ENCODE results near the gene C11orf24.
"Not testable (repeated sequence)": the region's sequence is repeated elsewhere in the genome, so short reads cannot be mapped to it uniquely, and the experiment has no call there.

The C11orf24 gene

GRCh38 chr11:68271781-68272608 lies at the start of gene C11orf24:
TSS of gene C11orf24 (minus strand) at chr11:68271973. CDS start at chr11:68263767, 8,206 bp downstream.
- peak; percentile 93 for DNase-seq (ENCODE audit: low spot score)

GRCh38 chr11:68317147-68317785 lies 45.5 kb upstream of the C11orf24 start:
- DNase-seq (ENCODE audit: low spot score) = no peak

DNA sequence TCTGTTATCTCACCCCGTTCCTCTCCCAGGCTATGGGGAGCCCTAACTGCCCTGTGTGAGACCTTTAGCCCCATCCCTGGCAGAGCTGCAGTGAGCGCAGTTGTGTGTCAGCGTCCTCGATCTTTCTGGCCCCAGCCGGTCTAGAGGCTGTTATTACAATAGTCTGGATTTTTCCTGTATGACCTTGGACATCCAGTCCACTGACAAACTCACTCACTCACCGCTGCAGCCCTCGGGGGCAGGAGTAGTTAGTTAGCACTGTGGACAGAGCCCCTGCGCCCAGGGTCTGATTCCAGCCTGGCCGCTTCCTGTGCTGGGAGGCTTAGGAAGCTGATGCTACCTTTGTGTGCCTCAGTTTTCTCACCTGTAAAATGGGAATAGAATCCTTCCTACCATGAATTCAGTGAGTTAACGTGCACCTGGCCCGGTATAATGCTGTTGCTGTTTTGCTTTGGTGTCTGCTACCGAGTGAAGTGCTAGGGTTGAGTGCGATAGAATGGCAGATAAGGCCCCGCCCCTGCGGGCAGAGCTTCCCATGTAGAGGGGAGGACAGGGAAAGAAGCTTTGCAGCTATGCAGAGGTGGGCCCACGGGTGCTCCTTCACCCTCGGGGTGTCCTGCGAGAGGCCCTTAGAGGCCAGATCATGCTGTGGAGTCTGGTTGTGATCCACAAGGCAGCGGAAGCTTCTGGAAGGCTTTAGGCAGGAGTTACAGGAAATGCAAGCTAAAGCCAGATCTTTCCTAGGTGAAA lies 43.6 kb upstream of the C11orf24 start:
- DNase-seq (ENCODE audit: low spot score) = no peak

- DNase-seq (ENCODE audit: low spot score) = no peak
These were observed 42.7 kb upstream of the C11orf24 start for GRCh38 chr11:68314203-68315170.

GRCh38 chr11:68313574-68314202 lies 41.9 kb upstream of the C11orf24 start:
- DNase-seq (ENCODE audit: low spot score) = no peak

DNA sequence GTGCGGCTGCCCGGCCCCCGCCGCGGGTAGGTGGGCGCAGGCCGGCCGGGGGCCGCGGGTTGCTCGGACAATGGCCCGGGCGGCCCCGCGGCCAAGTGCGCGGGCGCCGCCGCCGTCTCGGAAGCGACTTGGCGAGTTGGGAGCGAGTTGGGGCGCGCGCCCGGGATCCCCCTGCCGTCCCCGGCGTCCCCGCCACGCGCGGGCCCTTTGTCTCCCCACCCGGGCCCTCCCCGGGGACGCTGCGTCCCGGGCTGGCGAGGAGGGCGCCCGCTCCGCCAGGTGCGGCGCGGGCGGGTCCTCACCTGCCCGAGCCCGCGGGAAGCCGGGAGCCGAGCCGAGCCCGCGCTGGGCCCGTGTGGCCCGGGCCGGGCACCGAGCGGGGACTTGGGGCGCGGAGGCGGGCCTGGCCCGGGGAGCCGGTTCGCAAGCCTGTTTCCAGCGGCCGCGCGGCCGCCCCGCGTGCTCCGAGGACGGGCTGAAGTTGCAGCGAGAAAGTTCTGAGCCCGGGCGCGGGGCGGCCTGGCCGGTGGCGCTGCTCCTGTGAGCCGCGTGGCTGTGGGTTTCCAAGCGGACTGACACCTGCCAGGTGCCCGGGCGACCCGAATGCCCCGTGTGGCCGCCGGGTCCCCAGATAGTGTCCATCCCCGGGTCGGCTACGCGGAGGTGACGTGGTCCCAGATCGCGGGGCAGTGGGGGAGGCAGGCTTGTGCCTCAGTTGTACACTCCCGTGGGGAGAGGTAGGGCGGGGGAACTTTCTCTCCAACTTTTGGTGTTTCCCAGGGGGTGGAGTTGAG lies 41.2 kb upstream of the C11orf24 start:
- DNase-seq (ENCODE audit: low spot score) = no peak

DNA sequence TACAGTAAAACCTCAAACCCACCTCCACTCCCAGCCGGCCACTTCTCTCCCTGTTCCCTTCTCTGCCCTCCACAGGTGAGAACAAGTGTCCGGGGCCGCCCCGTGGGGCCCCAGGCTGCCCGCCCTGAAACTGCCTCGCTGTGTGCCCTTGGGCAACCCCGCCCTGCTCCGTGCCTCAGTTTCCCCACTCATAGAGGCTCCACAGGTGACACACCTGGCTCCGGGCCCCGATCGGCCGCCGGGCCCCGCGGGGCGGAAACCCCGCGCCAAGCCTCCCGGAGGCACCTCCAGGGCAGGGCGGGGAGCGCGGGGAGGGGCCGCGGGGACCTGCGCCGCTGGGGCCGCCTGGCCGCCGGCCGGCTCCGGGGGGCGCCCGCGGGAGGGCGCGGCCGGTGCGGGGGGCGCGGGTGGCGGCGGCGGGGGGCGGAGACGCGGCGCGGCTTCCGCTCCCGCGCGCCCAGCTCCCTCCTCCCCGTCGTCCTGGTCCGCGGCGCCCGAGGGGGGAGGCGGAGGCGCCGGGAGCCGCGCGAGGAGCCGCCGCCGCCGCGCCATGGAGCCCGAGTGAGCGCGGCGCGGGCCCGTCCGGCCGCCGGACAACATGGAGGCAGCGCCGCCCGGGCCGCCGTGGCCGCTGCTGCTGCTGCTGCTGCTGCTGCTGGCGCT lies 40.5 kb upstream of the C11orf24 start, which contains the start of gene LRP5:
TSS of gene LRP5 (plus strand) at position 475 of the 663 bp plus-strand sequence. CDS start at position 599, 124 bp downstream.
- no peak for DNase-seq (ENCODE audit: low spot score)

GRCh38 chr11:68311160-68312116 lies 39.7 kb upstream of the C11orf24 start:
- DNase-seq (ENCODE audit: low spot score) = no peak

- DNase-seq (ENCODE audit: low spot score) = no peak
These were observed 37.9 kb upstream of the C11orf24 start for GRCh38 chr11:68309621-68310185.

DNA sequence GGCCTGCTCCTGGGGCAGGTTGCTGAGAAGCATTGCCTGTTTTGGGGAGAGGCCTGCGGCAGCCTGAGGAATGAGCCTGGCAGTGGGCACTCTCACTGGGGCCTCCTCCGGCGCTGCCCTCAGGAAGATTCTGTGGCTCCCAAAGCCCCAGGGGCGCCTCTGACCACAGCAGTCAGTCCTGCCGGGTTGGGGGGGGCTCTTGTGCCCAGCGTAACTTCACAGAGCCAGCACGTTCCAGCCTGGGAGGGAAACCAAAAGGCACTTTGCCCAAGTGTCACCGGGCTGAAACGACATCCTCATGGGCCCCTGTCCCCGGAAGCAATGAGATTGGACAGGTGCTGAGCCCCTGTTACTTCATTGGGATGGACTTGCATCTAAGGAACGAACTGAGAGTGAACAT lies 36.3 kb upstream of the C11orf24 start:
- DNase-seq (ENCODE audit: low spot score) = no peak

- DNase-seq (ENCODE audit: low spot score) = no peak
These were observed 34.9 kb upstream of the C11orf24 start for GRCh38 chr11:68306636-68307035.

- no peak for DNase-seq (ENCODE audit: low spot score)
These were observed 32.4 kb upstream of the C11orf24 start for GRCh38 chr11:68303982-68304780.

- DNase-seq (ENCODE audit: low spot score) = no peak
These were observed 31.3 kb upstream of the C11orf24 start for GRCh38 chr11:68303083-68303482.

GRCh38 chr11:68302670-68303069 lies 30.9 kb upstream of the C11orf24 start:
- no peak for DNase-seq (ENCODE audit: low spot score)

DNA sequence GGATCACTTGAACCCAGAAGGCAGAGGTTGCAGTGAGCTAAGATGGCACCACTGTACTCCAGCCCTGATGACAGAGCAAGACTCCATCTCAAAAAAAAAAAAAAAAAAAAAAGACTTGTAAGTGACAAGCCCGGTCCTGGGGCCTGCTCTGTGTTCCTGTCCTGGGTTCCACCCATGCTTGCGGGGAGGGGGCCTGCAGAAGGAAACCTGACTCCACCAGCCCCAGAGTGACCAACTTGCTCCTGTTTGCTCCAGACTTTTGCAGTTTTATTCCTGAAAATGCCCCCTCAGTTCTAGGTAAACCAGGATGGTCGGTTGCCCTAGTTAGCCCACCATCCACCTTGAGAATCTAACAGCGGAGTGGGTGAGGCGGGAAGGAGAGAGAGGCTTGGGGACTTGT lies 30.5 kb upstream of the C11orf24 start:
- DNase-seq (ENCODE audit: low spot score) = no peak

DNA sequence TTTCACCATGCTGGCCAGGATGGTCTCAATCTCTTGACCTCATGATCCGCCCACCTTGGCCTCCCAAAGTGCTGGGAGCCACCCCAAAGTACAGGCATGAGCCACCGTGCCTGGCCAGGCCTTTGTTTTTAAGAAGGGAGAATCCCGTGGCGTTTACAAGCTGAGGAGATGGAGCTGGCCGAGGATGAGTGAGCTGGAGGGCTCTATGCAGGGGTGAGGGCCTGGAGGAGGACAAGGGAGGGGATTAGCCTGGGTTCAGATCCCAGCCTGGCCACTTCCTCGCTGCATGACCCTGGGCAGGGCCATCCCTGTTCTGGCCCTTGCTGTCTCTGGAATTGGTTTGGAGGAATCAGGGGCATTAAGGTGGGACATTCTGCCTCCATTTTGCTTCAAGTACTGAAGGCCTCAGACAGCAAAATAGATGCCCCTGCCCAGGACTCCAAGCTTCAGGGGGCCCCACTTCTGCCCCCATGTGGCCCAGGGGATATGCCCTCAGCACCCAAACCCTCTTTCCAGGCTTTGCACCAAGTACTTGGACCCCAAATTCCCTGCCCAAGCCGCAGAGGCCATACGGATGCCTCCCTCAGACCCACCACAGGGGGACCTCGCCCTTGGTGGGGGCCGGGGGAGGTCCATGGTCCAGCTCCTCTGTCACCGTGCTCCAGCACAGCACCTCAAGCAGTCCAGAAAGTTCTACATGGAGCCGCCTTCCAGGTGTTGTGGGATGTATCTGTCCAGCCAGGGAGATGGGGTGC lies 28.5 kb upstream of the C11orf24 start:
- no peak for DNase-seq (ENCODE audit: low spot score)

GRCh38 chr11:68299517-68299879 lies 27.7 kb upstream of the C11orf24 start:
- not testable (repeated sequence) for DNase-seq (ENCODE audit: low spot score)
